GM06990 (cell line): ENCODE measurements around the gene BBS9.

Source experiments
- DNase-seq: peaks from one replicate; pipeline ENCODE4 v3.0.0-alpha.2; 2011; ENCODE audit not compliant: insufficient read length; ENCODE audit errors: extremely low read depth
- H3K27me3 ChIP-seq: replicated peaks from 2 replicates; pipeline ENCODE4 v1.6.0; 2011; ENCODE audit warnings: low read length; ENCODE audit not compliant: control insufficient read depth, insufficient read depth
- H3K36me3 ChIP-seq: 2 replicates; pipeline ENCODE4 v1.5.1; 2011; ENCODE audit warnings: low read length; ENCODE audit not compliant: control insufficient read depth, insufficient read depth
- H3K4me3 ChIP-seq: replicated peaks from 2 replicates; pipeline ENCODE4 v1.5.1; 2011; ENCODE audit warnings: low read depth, mild to moderate bottlenecking, control low read depth, low read length
- CTCF ChIP-seq: IDR thresholded peaks from 2 replicates; pipeline ENCODE4 v1.5.1; 2011; ENCODE audit warnings: low read length, control low read depth, mild to moderate bottlenecking, inconsistent platforms; ENCODE audit not compliant: insufficient read depth, poor library complexity, severe bottlenecking

Gene BBS9

GRCh38 chr7:33554576-33554975 lies 425.2 kb downstream of the BBS9 start:
- no peak for TF ChIP-seq CTCF
- H3K27me3 ChIP-seq = no peaks in the 10 kb centered on the region
- H3K36me3 ChIP-seq = no peaks in the 10 kb centered on the region
- H3K4me3 ChIP-seq = no peak overlapping the region
- no peak for DNase-seq

- no peaks in the 10 kb centered on the region for H3K36me3 ChIP-seq
- no peaks in the 10 kb centered on the region for H3K27me3 ChIP-seq
- TF ChIP-seq CTCF = no peak
- no peak for DNase-seq
- no peak overlapping the region for H3K4me3 ChIP-seq
Observed at GRCh38 chr7:33556472-33556871, 427.1 kb downstream of the BBS9 start.

GRCh38 chr7:33558549-33559323 lies 429.4 kb downstream of the BBS9 start:
- no peak for DNase-seq
- no peaks in the 10 kb centered on the region for H3K36me3 ChIP-seq
- no peak overlapping the region for H3K4me3 ChIP-seq
- no peak for TF ChIP-seq CTCF
- H3K27me3 ChIP-seq = no peaks in the 10 kb centered on the region

- Histone ChIP-seq H3K36me3 (no peaks in the 10 kb centered on the region), H3K27me3 (no peaks in the 10 kb centered on the region), H3K4me3 (no peak overlapping the region)
- no peak for TF ChIP-seq CTCF
- DNase-seq = no peak
Observed at GRCh38 chr7:33559324-33559710, 430.0 kb downstream of the BBS9 start.

- DNase-seq = no peak
- Histone ChIP-seq H3K36me3 (no peaks in the 10 kb centered on the region), H3K4me3 (no peak overlapping the region), H3K27me3 (no peaks in the 10 kb centered on the region)
- no peak for TF ChIP-seq CTCF
Observed at GRCh38 chr7:33562996-33563395, 433.6 kb downstream of the BBS9 start.

GRCh38 chr7:33563651-33564050 lies 434.3 kb downstream of the BBS9 start:
- no peak for TF ChIP-seq CTCF
- Histone ChIP-seq H3K36me3 (no peaks in the 10 kb centered on the region), H3K27me3 (no peaks in the 10 kb centered on the region), H3K4me3 (no peak overlapping the region)
- no peak for DNase-seq
